H1 (cell line): ENCODE measurements around the gene TBC1D22A. TPM values are rescaled to one million over a fixed set of nuclear protein-coding genes. Genes with fewer than 3 reads are reported as not detected.

ENCODE experiments used
- CTCF ChIA-PET: fragments of 300-600 bp; sonication (Branson Sonifier 250); formaldehyde crosslinking; loops from one replicate; lab custom pipeline; 2021; ENCODE audit not compliant: partially characterized antibody; lab: Charles Lee
- POLR2A ChIA-PET: fragments of 300-600 bp; sonication (Branson Sonifier 250); formaldehyde crosslinking; loops from one replicate; lab custom pipeline; 2021; ENCODE audit warnings: inconsistent platforms; ENCODE audit not compliant: partially characterized antibody; lab: Charles Lee
- DNase-seq, 2 experiments: peaks; one replicate each; pipeline versions ENCODE4 v3.0.0 to v3.0.0-alpha.2; 2010 to 2022; ENCODE audit warnings: low spot score in 2 of 2, low read depth in 1 of 2, mixed read lengths in 1 of 2
- FAIRE-seq: peaks from 2 replicates; lab custom pipeline; 2011; peaks lifted over from hg19 to GRCh38; lab: Jason Lieb, UNC
- H2AFZ ChIP-seq: 2 replicates; pipeline ENCODE4 v1.8.1; 2012; ENCODE audit warnings: low read length, inconsistent platforms
- H2AK5ac ChIP-seq: 2 replicates; pipeline ENCODE4 v1.6.1; 2013; ENCODE audit warnings: low read depth, low read length
- H2BK120ac ChIP-seq: replicated peaks from 2 replicates; pipeline ENCODE3; 2013; ENCODE audit warnings: low read depth, low read length, inconsistent platforms
- H2BK12ac ChIP-seq: 2 replicates; pipeline ENCODE4 v1.6.1; 2013; ENCODE audit warnings: low read depth, low read length
- H2BK15ac ChIP-seq: 2 replicates; pipeline ENCODE4 v1.6.1; 2013; ENCODE audit warnings: low read length
- H2BK20ac ChIP-seq: 2 replicates; pipeline ENCODE4 v1.6.1; 2013; ENCODE audit warnings: low read length
- H2BK5ac ChIP-seq: 2 replicates; pipeline ENCODE4 v1.6.1; 2013; ENCODE audit warnings: low read depth, low read length
- H3K14ac ChIP-seq: 2 replicates; pipeline ENCODE4 v1.6.1; 2013; ENCODE audit warnings: inconsistent platforms; ENCODE audit not compliant: insufficient read length
- H3K18ac ChIP-seq: 2 replicates; pipeline ENCODE4 v1.6.1; 2013; ENCODE audit warnings: low read length; ENCODE audit errors: extremely low read depth
- H3K23ac ChIP-seq: 2 replicates; pipeline ENCODE4 v1.6.1; 2013; ENCODE audit warnings: inconsistent platforms; ENCODE audit not compliant: insufficient read length
- H3K23me2 ChIP-seq: 2 replicates; pipeline ENCODE4 v1.6.1; 2013; ENCODE audit warnings: low read depth, low read length
- H3K27ac ChIP-seq: 2 replicates; pipeline ENCODE4 v1.6.1; 2011; ENCODE audit warnings: low read depth, low read length, inconsistent platforms
- H3K27me3 ChIP-seq, 4 experiments: replicated peaks in 1 of 4; 1 replicate in 1 of 4; 2 replicates in 3 of 4; pipeline versions ENCODE4 v1.6.1 to v1.8.1; 2011 to 2013; ENCODE audit warnings: low read length in 3 of 4, mild to moderate bottlenecking in 3 of 4, inconsistent platforms in 2 of 4, mixed read lengths in 2 of 4, moderate library complexity in 1 of 4; ENCODE audit not compliant: control insufficient read depth in 3 of 4, insufficient read depth in 3 of 4; ENCODE audit errors: extremely low read depth in 1 of 4
- H3K36me3 ChIP-seq, 4 experiments: 2 replicates each; pipeline versions ENCODE4 v1.6.1 to v1.8.1; 2011 to 2013; ENCODE audit warnings: mild to moderate bottlenecking in 4 of 4, low read length in 3 of 4, moderate library complexity in 2 of 4, control low read depth in 1 of 4, inconsistent platforms in 1 of 4; ENCODE audit not compliant: insufficient read depth in 4 of 4, control insufficient read depth in 2 of 4
- H3K4ac ChIP-seq: replicated peaks from 2 replicates; pipeline ENCODE3; 2013; ENCODE audit warnings: low read length, low read depth, mixed read lengths, inconsistent platforms; ENCODE audit not compliant: insufficient read length
- H3K4me1 ChIP-seq, 4 experiments: replicated peaks in 1 of 4; 1 replicate in 1 of 4; 2 replicates in 3 of 4; pipeline versions ENCODE4 v1.6.1 to v1.8.1; 2011 to 2013; ENCODE audit warnings: low read length in 3 of 4, inconsistent platforms in 2 of 4, mixed read lengths in 1 of 4; ENCODE audit not compliant: insufficient read depth in 4 of 4, control insufficient read depth in 3 of 4
- H3K4me2 ChIP-seq, 2 experiments: 2 replicates each; pipeline versions ENCODE4 v1.6.1 to v1.8.1; 2011 to 2013; ENCODE audit warnings: low read depth in 2 of 2, low read length in 2 of 2, control low read depth in 1 of 2, inconsistent platforms in 1 of 2, mild to moderate bottlenecking in 1 of 2; ENCODE audit not compliant: insufficient read depth in 1 of 2
- H3K4me3 ChIP-seq, 4 experiments: fragments of 200-600, 300-600 bp in 1 of 4; sonication (generic), shearing (Covaris generic), sonication (Bioruptor Twin) in 1 of 4; 2 replicates each; pipeline versions ENCODE4 v1.5.1 to v1.8.1; 2011 to 2016; ENCODE audit warnings: low read length in 4 of 4, low read depth in 3 of 4, control low read depth in 2 of 4, inconsistent platforms in 2 of 4, mild to moderate bottlenecking in 2 of 4, mixed read lengths in 1 of 4, moderate library complexity in 1 of 4; ENCODE audit not compliant: insufficient read depth in 2 of 4; ENCODE audit errors: extremely low read depth in 1 of 4
- H3K56ac ChIP-seq: replicated peaks from 2 replicates; pipeline ENCODE3; 2013; ENCODE audit warnings: low read depth, mild to moderate bottlenecking, mixed read lengths, low read length, inconsistent platforms; ENCODE audit not compliant: insufficient read length
- H3K79me1 ChIP-seq: 2 replicates; pipeline ENCODE4 v1.6.1; 2013; ENCODE audit warnings: low read depth, low read length, control low read depth
- H3K79me2 ChIP-seq, 2 experiments: 2 replicates each; pipeline versions ENCODE4 v1.6.1 to v1.8.1; 2012 to 2013; ENCODE audit warnings: low read length in 2 of 2, mild to moderate bottlenecking in 2 of 2, inconsistent platforms in 1 of 2; ENCODE audit not compliant: insufficient read depth in 2 of 2, control insufficient read depth in 1 of 2
- H3K9ac ChIP-seq, 4 experiments: replicated peaks in 1 of 4; 1 replicate in 1 of 4; 2 replicates in 3 of 4; pipeline versions ENCODE4 v1.6.1 to v1.8.1; 2011 to 2013; ENCODE audit warnings: low read depth in 3 of 4, low read length in 3 of 4, control low read depth in 2 of 4, mild to moderate bottlenecking in 2 of 4, moderate library complexity in 2 of 4, inconsistent platforms in 1 of 4; ENCODE audit errors: extremely low read depth in 1 of 4
- H3K9me3 ChIP-seq, 2 experiments: 2 replicates each; pipeline versions ENCODE4 v1.6.1 to v1.8.1; 2012 to 2013; ENCODE audit warnings: mild to moderate bottlenecking in 2 of 2, moderate library complexity in 2 of 2, control low read depth in 1 of 2, inconsistent platforms in 1 of 2, low read depth in 1 of 2, low read length in 1 of 2, mixed read lengths in 1 of 2; ENCODE audit not compliant: insufficient read depth in 2 of 2
- H4K20me1 ChIP-seq, 2 experiments: replicated peaks in 1 of 2; 2 replicates each; pipeline versions ENCODE3 to v1.8.1; 2011 to 2013; ENCODE audit warnings: inconsistent platforms in 2 of 2, low read length in 2 of 2, mild to moderate bottlenecking in 1 of 2; ENCODE audit not compliant: insufficient read depth in 2 of 2, control insufficient read depth in 1 of 2
- H4K5ac ChIP-seq: 2 replicates; pipeline ENCODE4 v1.6.1; 2013; ENCODE audit warnings: low read length, low read depth, mixed read lengths, inconsistent platforms; ENCODE audit not compliant: insufficient read length
- H4K8ac ChIP-seq: 2 replicates; pipeline ENCODE4 v1.8.0; 2013; ENCODE audit warnings: mild to moderate bottlenecking, moderate library complexity, low read length, inconsistent platforms; ENCODE audit not compliant: insufficient read depth; ENCODE audit errors: extremely low read depth
- H4K91ac ChIP-seq: replicated peaks from 2 replicates; pipeline ENCODE3; 2013; ENCODE audit warnings: low read length, mixed read lengths, inconsistent platforms; ENCODE audit not compliant: insufficient read length
- JUND ChIP-seq: IDR thresholded peaks from 2 replicates; pipeline ENCODE4 v1.6.1; 2011; ENCODE audit warnings: mild to moderate bottlenecking, improper control_type of control experiment, low read length
- WGBS, 2 experiments: shearing (Covaris generic) in 1 of 2; methylation state at CpG; one replicate each; pipeline versions ENCODE4 v1.1.6 to v1.1.7; 2013 to 2015; ENCODE audit warnings: low lambda C conversion rate in 2 of 2, mixed read lengths in 2 of 2, inconsistent platforms in 1 of 2, low coverage in 1 of 2, missing lambda C conversion rate in 1 of 2; ENCODE audit not compliant: insufficient replicate concordance in 2 of 2, insufficient coverage in 1 of 2, insufficient read length in 1 of 2; ENCODE audit errors: extremely low coverage in 1 of 2, missing lambda C conversion rate in 1 of 2; 5-methylcytosine and 5-hydroxymethylcytosine counted together
- polyA plus RNA-seq, 7 experiments: library from polyadenylated mRNA; depleted of rRNA in 3 of 7; stranded (reverse) in 5 of 7; unstranded in 2 of 7; fragments of >200 nt in 5 of 7; fragments of 200-250 nt in 2 of 7; gene quantifications; 1 replicate in 5 of 7; 2 replicates in 1 of 7; 4 replicates in 1 of 7; pipeline versions ENCODE4 v1.2.1 to v1.2.3, GENCODE V29; 2011 to 2013; ENCODE audit warnings: missing spikeins in 2 of 7, mixed read lengths in 2 of 7
- total RNA-seq: library from RNA; stranded (reverse); fragmentation: NEBNext Ultra II Directional; extraction: Animal tissue kit (Norgen Biotek cat#: 25700); gene quantifications from 2 replicates; pipeline ENCODE4 v1.2.1, GENCODE V29; 2021

The TBC1D22A gene
- total and polyA plus RNA-seq, 2 of the 8 experiments (the other 6 are each of a cell fraction or from before 2014, with no cell fraction given), result 11.9 to 18.4 TPM

DNA sequence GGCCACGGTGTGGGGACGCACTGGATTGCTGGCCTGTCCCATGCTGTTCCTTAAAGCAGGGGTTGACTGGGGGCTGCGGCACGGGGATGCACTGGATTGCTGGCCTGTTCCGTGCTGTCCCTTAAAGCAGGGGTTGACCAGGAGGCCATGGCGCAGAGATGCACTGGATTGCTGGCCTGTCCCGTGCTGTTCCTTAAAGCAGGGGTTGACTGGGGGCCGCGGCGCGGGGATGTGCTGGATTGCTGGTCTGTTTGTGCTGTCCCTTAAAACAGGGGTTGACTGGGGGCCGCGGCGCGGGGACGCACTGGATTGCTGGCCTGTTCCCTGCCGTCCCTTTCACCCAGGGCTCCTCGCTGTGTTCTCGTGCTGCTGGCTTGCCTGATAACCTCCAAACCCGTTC lies 383.4 kb downstream of the TBC1D22A start:
- Histone ChIP-seq H3K4me3 (no peak overlapping the region), H3K4ac (no peak overlapping the region), H2BK120ac (no peak overlapping the region), H3K23ac (no peak overlapping the region), H3K9me3 (no peaks in the 10 kb centered on the region), H3K14ac (no peak overlapping the region), H3K9ac (no peak overlapping the region), H3K56ac (no peak overlapping the region), H3K36me3 (no peaks in the 10 kb centered on the region), H2BK5ac (no peak overlapping the region), H4K20me1 (peaks cover 0 to 3% of the 10 kb centered on the region in 2 experiments), H3K18ac (no peak overlapping the region), H2AFZ (no peak overlapping the region), H2BK20ac (no peak overlapping the region), H4K5ac (no peak overlapping the region), H3K27ac (no peak overlapping the region), H3K4me2 (no peak overlapping the region), H3K79me1 (no peaks in the 10 kb centered on the region), H3K79me2 (no peaks in the 10 kb centered on the region), H2BK12ac (no peak overlapping the region), H2AK5ac (no peak overlapping the region), H3K4me1 (no peaks in the 10 kb centered on the region; a peak in 1 of 7 replicates), H2BK15ac (no peak overlapping the region), H4K91ac (no peak overlapping the region), H3K27me3 (no peaks in the 10 kb centered on the region), H3K23me2 (peaks cover 6% of the 10 kb centered on the region; the same call in 1 of the 2 replicates), H4K8ac (no peak overlapping the region)
- ChIA-PET POLR2A (interaction anchor here (1.0 kb wide), 1 partner anchor 9 kb away, joined by 3 read pairs; no protein-coding TSS in a partner anchor), CTCF (no interaction called here)
- FAIRE-seq (no peak), DNase-seq (no peak)
- 92% methylated on average over 20 of the region's 20 CpGs; no CpG with 5 or more reads in 1 of the 2 experiments for whole genome bisulfite sequencing, 2 experiments
- no peak for TF ChIP-seq JUND
